HEK293 (cell line): ENCODE results near the gene PPEF2.

ENCODE experiments used
- CTCF ChIA-PET: fragments of 350-600 bp; formaldehyde crosslinking; extraction: SDS; loops from one replicate; lab custom pipeline; 2021; ENCODE audit warnings: antibody characterized with exemption; lab: Yijun Ruan, JAX
- POLR2A ChIA-PET: fragments of 300-600 bp; formaldehyde crosslinking; extraction: SDS; loops from one replicate; lab custom pipeline; 2020; ENCODE audit warnings: antibody characterized with exemption, inconsistent platforms; lab: Yijun Ruan, JAX
- H3K27ac ChIP-seq: fragments of 200-500 bp; sonication (Bioruptor generic); 2 replicates; pipeline ENCODE4 v1.5.1; 2014; ENCODE audit warnings: low read depth, low read length, control low read depth, inconsistent platforms; ENCODE audit errors: extremely low read depth
- H3K36me3 ChIP-seq, 2 experiments: fragments of 200-500 bp in 1 of 2; sonication (Bioruptor generic) in 1 of 2; 1 replicate in 1 of 2; 2 replicates in 1 of 2; pipeline ENCODE4 v1.5.1; 2014 to 2017; ENCODE audit warnings: inconsistent platforms in 2 of 2, low read length in 2 of 2; ENCODE audit not compliant: control insufficient read depth in 2 of 2, insufficient read depth in 1 of 2
- H3K4me1 ChIP-seq: fragments of 200-500 bp; sonication (Bioruptor generic); 2 replicates; pipeline ENCODE4 v1.5.1; 2014; ENCODE audit warnings: mild to moderate bottlenecking, low read length, inconsistent platforms; ENCODE audit not compliant: control insufficient read depth, insufficient read depth
- H3K4me3 ChIP-seq: 2 replicates; pipeline ENCODE4 v1.5.1; 2011; ENCODE audit warnings: low read depth, mild to moderate bottlenecking, control low read depth, low read length, moderate library complexity
- H3K9me3 ChIP-seq: fragments of 200-500 bp; sonication (Bioruptor generic); 2 replicates; pipeline ENCODE4 v1.5.1; 2014; ENCODE audit warnings: low read depth, low read length, inconsistent platforms; ENCODE audit not compliant: control insufficient read depth, insufficient read depth
- AEBP2 ChIP-seq: fragments of 450-650 bp; formaldehyde crosslinking; IDR thresholded peaks from 2 replicates; pipeline ENCODE4 v1.5.1; 2016; ENCODE audit warnings: missing biosample characterization, missing genetic modification characterization, borderline replicate concordance
- BCL11A ChIP-seq: fragments of 450-650 bp; formaldehyde crosslinking; IDR thresholded peaks from 2 replicates; pipeline ENCODE4 v1.5.1; 2016; ENCODE audit warnings: low read depth, missing biosample characterization, missing genetic modification characterization
- BCL11B ChIP-seq: fragments of 450-650 bp; formaldehyde crosslinking; IDR thresholded peaks from 2 replicates; pipeline ENCODE4 v1.5.1; 2016; ENCODE audit warnings: low read depth, missing biosample characterization, missing genetic modification characterization
- FEZF1 ChIP-seq: fragments of 450-650 bp; formaldehyde crosslinking; IDR thresholded peaks from 2 replicates; pipeline ENCODE4 v1.5.1; 2016; ENCODE audit warnings: missing biosample characterization, missing genetic modification characterization
- HOXD13 ChIP-seq: sonication (generic); formaldehyde crosslinking; IDR thresholded peaks from 2 replicates; pipeline ENCODE4 v1.8.0; 2022; ENCODE audit warnings: missing genetic modification reagents, borderline replicate concordance
- KLF17 ChIP-seq: fragments of 450-650 bp; formaldehyde crosslinking; IDR thresholded peaks from 2 replicates; pipeline ENCODE4 v1.5.1; 2016; ENCODE audit warnings: missing biosample characterization, missing genetic modification characterization
- PRDM1 ChIP-seq: fragments of 450-650 bp; formaldehyde crosslinking; IDR thresholded peaks from 2 replicates; pipeline ENCODE4; 2016; ENCODE audit warnings: missing biosample characterization, missing genetic modification characterization
- REPIN1 ChIP-seq: fragments of 450-650 bp; formaldehyde crosslinking; IDR thresholded peaks from 2 replicates; pipeline ENCODE4 v1.5.1; 2017; ENCODE audit warnings: missing biosample characterization, missing genetic modification characterization, low read depth
- SCRT2 ChIP-seq: fragments of 450-650 bp; formaldehyde crosslinking; IDR thresholded peaks from 2 replicates; pipeline ENCODE4 v1.5.1; 2016; ENCODE audit warnings: missing biosample characterization, missing genetic modification characterization
- TRIM28 ChIP-seq: IDR thresholded peaks from 2 replicates; pipeline ENCODE4 v1.6.1; 2011; ENCODE audit warnings: low read length, control low read depth, borderline replicate concordance
- ZBTB6 ChIP-seq: fragments of 450-650 bp; formaldehyde crosslinking; IDR thresholded peaks from 2 replicates; pipeline ENCODE4 v1.5.1; 2017; ENCODE audit warnings: missing biosample characterization, missing genetic modification characterization
- ZFP37 ChIP-seq: fragments of 450-650 bp; formaldehyde crosslinking; IDR thresholded peaks from 2 replicates; pipeline ENCODE4 v1.5.1; 2016; ENCODE audit warnings: missing biosample characterization, missing genetic modification characterization
- ZNF112 ChIP-seq: fragments of 450-650 bp; formaldehyde crosslinking; IDR thresholded peaks from 2 replicates; pipeline ENCODE4 v1.5.0; 2017; ENCODE audit warnings: missing biosample characterization, missing genetic modification characterization
- ZNF114 ChIP-seq: fragments of 450-650 bp; formaldehyde crosslinking; IDR thresholded peaks from 2 replicates; pipeline ENCODE4 v1.5.0; 2017; ENCODE audit warnings: missing biosample characterization, missing genetic modification characterization
- ZNF169 ChIP-seq: fragments of 450-650 bp; formaldehyde crosslinking; IDR thresholded peaks from 2 replicates; pipeline ENCODE4 v1.5.1; 2016; ENCODE audit warnings: missing biosample characterization, missing genetic modification characterization
- ZNF292 ChIP-seq: fragments of 450-650 bp; formaldehyde crosslinking; IDR thresholded peaks from 2 replicates; pipeline ENCODE4 v1.5.1; 2016; ENCODE audit warnings: low read depth, missing biosample characterization, missing genetic modification characterization, borderline replicate concordance
- ZNF335 ChIP-seq: fragments of 450-650 bp; formaldehyde crosslinking; conservative IDR thresholded peaks from 2 replicates; pipeline ENCODE4 v1.5.1; 2016; ENCODE audit warnings: missing biosample characterization, missing genetic modification characterization
- ZNF350 ChIP-seq: fragments of 450-650 bp; formaldehyde crosslinking; IDR thresholded peaks from 2 replicates; pipeline ENCODE4 v1.5.0; 2017; ENCODE audit warnings: missing biosample characterization, mild to moderate bottlenecking, missing genetic modification characterization
- ZNF394 ChIP-seq: fragments of 450-650 bp; formaldehyde crosslinking; IDR thresholded peaks from 2 replicates; pipeline ENCODE4 v1.5.1; 2016; ENCODE audit warnings: missing biosample characterization, missing genetic modification characterization, mild to moderate bottlenecking, moderate library complexity, borderline replicate concordance
- ZNF423 ChIP-seq: fragments of 450-650 bp; formaldehyde crosslinking; IDR thresholded peaks from 2 replicates; pipeline ENCODE4 v1.5.1; 2016; ENCODE audit warnings: missing biosample characterization, missing genetic modification characterization
- ZNF529 ChIP-seq: fragments of 450-650 bp; formaldehyde crosslinking; IDR thresholded peaks from 2 replicates; pipeline ENCODE4 v1.5.1; 2017; ENCODE audit warnings: missing genetic modification characterization, missing biosample characterization; ENCODE audit not compliant: insufficient replicate concordance
- ZNF530 ChIP-seq: fragments of 450-650 bp; formaldehyde crosslinking; IDR thresholded peaks from 2 replicates; pipeline ENCODE4 v1.5.1; 2016; ENCODE audit warnings: low read depth, missing biosample characterization, missing genetic modification characterization
- ZNF776 ChIP-seq: fragments of 450-650 bp; formaldehyde crosslinking; IDR thresholded peaks from 2 replicates; pipeline ENCODE4 v1.5.0; 2017; ENCODE audit warnings: missing biosample characterization, missing genetic modification characterization, borderline replicate concordance
- ZNF830 ChIP-seq: fragments of 450-650 bp; IDR thresholded peaks from 2 replicates; pipeline ENCODE4 v1.5.0; 2018; ENCODE audit warnings: missing biosample characterization, missing genetic modification characterization, low read depth, mild to moderate bottlenecking, moderate library complexity
- ZNF843 ChIP-seq: fragments of 450-650 bp; formaldehyde crosslinking; IDR thresholded peaks from 2 replicates; pipeline ENCODE4 v1.5.1; 2016; ENCODE audit warnings: missing biosample characterization, missing genetic modification characterization
- TF ChIP-seq, protein P1 (sequence below): fragments of 450-650 bp; formaldehyde crosslinking; IDR thresholded peaks from 2 replicates; pipeline ENCODE4 v1.5.1; 2016; ENCODE audit warnings: missing biosample characterization, missing genetic modification characterization

PPEF2 gene

GRCh38 chr4:75849461-75849860 is 52.8 kb downstream of the PPEF2 start:
- no peak overlapping the region for H3K27ac ChIP-seq
- ChIA-PET CTCF (interaction anchor here (0.6 to 0.7 kb wide), 2 partner anchors 81 to 272 kb away, joined by 3 read pairs; no protein-coding TSS in a partner anchor), POLR2A (no interaction called here)
- no peaks in the 10 kb centered on the region for H3K4me1 ChIP-seq
- H3K4me3 ChIP-seq, result no peak overlapping the region
- H3K9me3 ChIP-seq, result no peaks in the 10 kb centered on the region
- TF ChIP-seq ZNF423 (tag by site-specific recombination) (no peak), KLF17 (no peak), BCL11A (tag by site-specific recombination) (no peak), ZBTB6 (tag by site-specific recombination) (no peak), FEZF1 (tag by site-specific recombination) (no peak), ZFP37 (tag by site-specific recombination) (no peak), REPIN1 (tag by site-specific recombination) (no peak), TRIM28 (no peak), ZNF529 (tag by site-specific recombination) (no peak), ZNF776 (tag by site-specific recombination) (no peak), BCL11B (tag by site-specific recombination) (no peak)
- TF ChIP-seq, protein P1, sequence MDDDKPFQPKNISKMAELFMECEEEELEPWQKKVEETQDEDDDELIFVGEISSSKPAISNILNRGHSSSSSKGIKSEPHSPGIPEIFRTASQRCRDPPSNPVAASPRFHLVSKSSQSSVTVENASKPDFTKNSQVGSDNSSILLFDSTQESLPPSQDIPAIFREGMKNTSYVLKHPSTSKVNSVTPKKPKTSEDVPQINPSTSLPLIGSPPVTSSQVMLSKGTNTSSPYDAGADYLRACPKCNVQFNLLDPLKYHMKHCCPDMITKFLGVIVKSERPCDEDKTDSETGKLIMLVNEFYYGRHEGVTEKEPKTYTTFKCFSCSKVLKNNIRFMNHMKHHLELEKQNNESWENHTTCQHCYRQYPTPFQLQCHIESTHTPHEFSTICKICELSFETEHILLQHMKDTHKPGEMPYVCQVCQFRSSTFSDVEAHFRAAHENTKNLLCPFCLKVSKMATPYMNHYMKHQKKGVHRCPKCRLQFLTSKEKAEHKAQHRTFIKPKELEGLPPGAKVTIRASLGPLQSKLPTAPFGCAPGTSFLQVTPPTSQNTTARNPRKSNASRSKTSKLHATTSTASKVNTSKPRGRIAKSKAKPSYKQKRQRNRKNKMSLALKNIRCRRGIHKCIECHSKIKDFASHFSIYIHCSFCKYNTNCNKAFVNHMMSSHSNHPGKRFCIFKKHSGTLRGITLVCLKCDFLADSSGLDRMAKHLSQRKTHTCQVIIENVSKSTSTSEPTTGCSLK (tag by site-specific recombination), result no peak
- H3K36me3 ChIP-seq, result no peaks in the 10 kb centered on the region

DNA sequence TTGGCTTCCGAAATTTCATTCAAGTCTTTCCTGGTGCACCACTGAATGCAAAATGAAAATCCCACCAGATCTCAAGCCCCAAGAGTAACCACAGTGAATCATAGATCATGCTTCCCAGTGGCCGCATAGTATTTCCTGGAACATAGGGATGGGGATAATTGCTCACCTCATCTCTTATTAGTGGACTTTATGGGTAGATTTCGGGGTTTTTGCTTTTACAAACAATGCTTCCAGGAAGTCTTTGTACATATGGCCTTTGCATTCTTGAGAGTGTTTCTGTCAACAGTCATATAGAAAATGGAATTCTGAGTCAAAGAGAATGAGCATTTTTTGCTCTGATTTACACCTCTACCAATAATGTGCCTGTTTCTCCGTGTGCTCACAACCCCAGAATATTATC is 53.4 kb downstream of the PPEF2 start:
- H3K36me3 ChIP-seq, result no peaks in the 10 kb centered on the region
- H3K4me3 ChIP-seq, result no peak overlapping the region
- H3K27ac ChIP-seq, result no peak overlapping the region
- no peaks in the 10 kb centered on the region for H3K4me1 ChIP-seq
- ChIA-PET POLR2A (interaction anchor here (1.3 kb wide), 1 partner anchor 125 kb away, joined by 8 read pairs; the partner anchor contains the start of gene USO1), CTCF (interaction anchor here (0.7 to 1.7 kb wide), 8 partner anchors 8 to 293 kb away, joined by 3 to 12 read pairs (median 6); partner anchors contain the start of genes CDKL2 and ODAPH)
- no peaks in the 10 kb centered on the region for H3K9me3 ChIP-seq
- no peak for TF ChIP-seq ZNF830 (tag by site-specific recombination)
- no peak for TF ChIP-seq ZNF530 (tag by site-specific recombination)
- TF ChIP-seq ZNF292 (tag by site-specific recombination), result no peak
- TF ChIP-seq ZNF335 (tag by site-specific recombination), result no peak
- no peak for TF ChIP-seq ZNF114 (tag by site-specific recombination)
- TF ChIP-seq SCRT2 (tag by site-specific recombination), result no peak
- no peak for TF ChIP-seq PRDM1 (tag by site-specific recombination)
- no peak for TF ChIP-seq ZNF843
- TF ChIP-seq ZNF112 (tag by site-specific recombination), result no peak
- no peak for TF ChIP-seq ZNF350
- no peak for TF ChIP-seq ZNF394 (tag by site-specific recombination)
- no peak for TF ChIP-seq AEBP2 (tag by site-specific recombination)
- no peak for TF ChIP-seq ZNF169 (tag by site-specific recombination)
- no peak for TF ChIP-seq HOXD13
